Upper lobe of right lung (tissue), 1 donor: ENCODE data around the gene FAM76A. TPM values are rescaled to one million over a fixed set of nuclear protein-coding genes. Genes with fewer than 3 reads are reported as not detected.

ENCODE experiments used
- ATAC-seq: fragments of 200-7000 bp; cut with Tn5 transposase; one replicate; pipeline ENCODE4 v1.9.1; 2020; ENCODE audit warnings: mild to moderate bottlenecking, moderate library complexity
- DNase-seq: peaks from one replicate; pipeline ENCODE4 v3.0.0-alpha.2; 2020
- H3K27ac ChIP-seq: fragments of 200-600 bp; one replicate; pipeline ENCODE4 v1.8.0; 2022
- H3K27me3 ChIP-seq: fragments of 200-600 bp; one replicate; pipeline ENCODE4 v1.8.0; 2022; ENCODE audit warnings: mild to moderate bottlenecking
- H3K36me3 ChIP-seq: fragments of 200-600 bp; one replicate; pipeline ENCODE4 v1.8.0; 2022
- H3K4me1 ChIP-seq: fragments of 200-600 bp; one replicate; pipeline ENCODE4 v1.8.0; 2022
- H3K4me3 ChIP-seq: fragments of 200-600 bp; one replicate; pipeline ENCODE4 v1.8.0; 2022; ENCODE audit warnings: mild to moderate bottlenecking
- H3K9me3 ChIP-seq: fragments of 200-600 bp; one replicate; pipeline ENCODE4 v1.8.0; 2022
- intact Hi-C: fragments of 100-400 bp; cut with DNase I; formaldehyde crosslinking; loops from one replicate; pipeline ENCODE4 v1.11.0; 2022
- total RNA-seq: library from RNA; stranded (reverse); fragmentation: NEBNext Ultra II Directional; extraction: Animal tissue kit (Norgen Biotek cat#: 25700); gene quantifications from one replicate; pipeline ENCODE4 v1.2.1, GENCODE V29; 2021
- TF ChIP-seq, protein P1 (sequence below): fragments of 200-600 bp; IDR thresholded peaks from one replicate; pipeline ENCODE4 v1.8.0; 2022; ENCODE audit warnings: antibody characterized with exemption
- donor health status: DM: no; HTN: yes; CAD: no; lungs with severe emphysema.

FAM76A gene
- total RNA-seq, 1 donor from 2014 or later = 23.3 TPM

DNA sequence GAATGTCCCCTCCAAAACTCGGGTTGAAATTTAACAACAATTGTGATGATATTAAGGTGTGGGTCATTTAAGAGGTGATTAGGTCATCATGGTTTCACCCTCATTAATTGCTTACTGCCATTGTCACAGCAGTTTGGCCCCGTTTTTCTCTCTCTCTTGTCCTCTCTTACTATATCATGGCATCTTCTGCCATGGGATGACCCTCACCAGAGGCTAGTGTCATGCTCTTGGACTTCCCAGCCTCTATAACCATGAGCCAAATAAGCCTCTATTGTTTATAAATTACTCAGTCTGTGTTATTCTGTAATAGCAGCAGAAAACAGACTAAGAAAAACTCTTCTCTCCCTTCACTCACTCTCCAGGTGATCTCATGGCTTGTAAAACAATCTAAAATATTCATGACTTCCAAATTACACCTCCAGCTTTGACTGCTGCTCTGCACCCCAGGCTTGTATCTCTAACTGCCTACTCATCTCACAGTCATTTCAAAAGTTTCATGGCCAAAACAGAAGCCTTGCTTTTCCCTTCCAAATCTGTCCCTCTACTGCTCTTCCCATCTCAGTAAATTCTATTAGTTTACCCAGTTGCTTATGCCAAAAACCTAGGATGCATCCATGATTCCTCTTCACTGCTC, 9.4 kb upstream of the FAM76A start:
- Histone ChIP-seq H3K9me3 (no peaks in the 10 kb centered on the region), H3K36me3 (no peaks in the 10 kb centered on the region), H3K27ac (no peak overlapping the region), H3K4me1 (no peaks in the 10 kb centered on the region), H3K27me3 (no peaks in the 10 kb centered on the region), H3K4me3 (no peak overlapping the region)
- TF ChIP-seq, protein P1, sequence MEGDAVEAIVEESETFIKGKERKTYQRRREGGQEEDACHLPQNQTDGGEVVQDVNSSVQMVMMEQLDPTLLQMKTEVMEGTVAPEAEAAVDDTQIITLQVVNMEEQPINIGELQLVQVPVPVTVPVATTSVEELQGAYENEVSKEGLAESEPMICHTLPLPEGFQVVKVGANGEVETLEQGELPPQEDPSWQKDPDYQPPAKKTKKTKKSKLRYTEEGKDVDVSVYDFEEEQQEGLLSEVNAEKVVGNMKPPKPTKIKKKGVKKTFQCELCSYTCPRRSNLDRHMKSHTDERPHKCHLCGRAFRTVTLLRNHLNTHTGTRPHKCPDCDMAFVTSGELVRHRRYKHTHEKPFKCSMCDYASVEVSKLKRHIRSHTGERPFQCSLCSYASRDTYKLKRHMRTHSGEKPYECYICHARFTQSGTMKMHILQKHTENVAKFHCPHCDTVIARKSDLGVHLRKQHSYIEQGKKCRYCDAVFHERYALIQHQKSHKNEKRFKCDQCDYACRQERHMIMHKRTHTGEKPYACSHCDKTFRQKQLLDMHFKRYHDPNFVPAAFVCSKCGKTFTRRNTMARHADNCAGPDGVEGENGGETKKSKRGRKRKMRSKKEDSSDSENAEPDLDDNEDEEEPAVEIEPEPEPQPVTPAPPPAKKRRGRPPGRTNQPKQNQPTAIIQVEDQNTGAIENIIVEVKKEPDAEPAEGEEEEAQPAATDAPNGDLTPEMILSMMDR = no peak
- no peak for DNase-seq
- ATAC-seq = no peak
- intact Hi-C loops = no loop called here

DNA sequence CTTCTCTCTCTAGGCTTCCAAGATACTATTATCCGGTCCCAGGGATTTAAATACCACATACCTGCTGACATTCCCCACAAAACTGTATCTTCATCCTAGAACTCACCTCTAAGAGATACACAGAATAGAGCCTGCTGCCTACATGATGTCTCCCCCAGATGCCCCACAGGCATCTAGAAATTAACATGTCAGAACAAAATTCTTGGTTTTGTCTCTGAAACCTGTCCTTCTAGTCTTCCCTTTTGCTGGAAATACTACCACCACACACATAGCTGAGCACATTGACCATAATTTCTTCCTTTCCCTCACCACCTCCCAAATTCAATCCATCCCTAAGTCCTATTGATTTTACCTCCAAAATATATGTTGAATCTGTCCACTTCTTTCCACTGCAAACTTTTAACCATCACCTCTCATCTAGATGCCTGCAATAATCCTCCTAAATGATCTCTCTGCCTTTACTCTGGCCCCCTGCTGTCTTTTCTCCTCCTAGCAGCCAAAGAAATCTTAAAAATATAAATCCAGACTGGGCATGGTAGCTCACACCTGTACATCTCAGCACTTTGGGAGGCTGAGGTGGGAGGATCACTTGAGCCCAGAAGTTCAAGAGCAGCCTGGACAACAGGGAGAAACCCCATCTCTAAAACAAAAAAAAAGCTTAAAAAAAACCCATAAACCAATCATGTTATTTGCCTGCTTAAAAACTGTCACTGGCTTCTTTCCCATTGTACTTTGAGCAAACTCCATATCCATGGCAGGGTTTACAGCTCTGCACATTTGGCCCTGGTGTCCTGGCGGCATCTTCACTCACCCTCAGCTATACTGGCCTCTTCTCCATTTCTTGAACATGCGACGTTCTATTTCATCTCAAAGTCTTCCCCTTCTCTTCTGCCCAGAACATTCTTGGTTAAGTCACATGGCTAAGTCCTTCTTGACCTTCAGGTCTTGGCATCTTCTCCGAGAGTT, 6.2 kb upstream of the FAM76A start:
- Histone ChIP-seq H3K4me3 (no peak overlapping the region), H3K4me1 (no peaks in the 10 kb centered on the region), H3K27ac (no peak overlapping the region), H3K27me3 (no peaks in the 10 kb centered on the region), H3K9me3 (no peaks in the 10 kb centered on the region), H3K36me3 (no peaks in the 10 kb centered on the region)
- intact Hi-C loops = no loop called here
- ATAC-seq (no peak), DNase-seq (no peak)
- TF ChIP-seq, protein P1 = no peak

DNA sequence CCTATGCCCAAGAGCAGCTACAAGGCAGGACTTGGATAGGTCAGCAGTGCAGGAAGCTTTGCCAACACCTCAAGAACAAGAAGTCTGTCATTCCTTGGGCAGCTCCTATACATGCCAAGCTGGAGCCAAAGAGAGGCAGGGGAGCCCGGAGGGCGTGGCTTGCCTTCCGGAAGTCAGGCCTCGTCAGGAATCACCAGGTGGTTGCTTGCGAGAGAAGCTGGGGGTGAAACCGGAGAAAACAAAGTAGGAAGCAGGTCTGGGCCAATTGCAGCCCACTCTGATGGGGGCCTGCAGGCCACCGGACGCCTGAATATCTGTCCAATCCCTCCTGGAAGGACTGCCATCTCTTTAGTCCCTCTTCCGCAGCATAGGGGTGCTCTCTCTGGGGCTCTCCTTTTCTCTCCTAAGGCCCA, 794 bp upstream of the FAM76A start:
- Histone ChIP-seq H3K27ac (peak overlapping the region; percentile 91), H3K9me3 (no peaks in the 10 kb centered on the region), H3K36me3 (peaks cover 10% of the 10 kb centered on the region), H3K4me1 (peaks cover 4% of the 10 kb centered on the region), H3K4me3 (peak overlapping the region; percentile 93), H3K27me3 (no peaks in the 10 kb centered on the region)
- intact Hi-C loops = no loop called here
- TF ChIP-seq, protein P1 = no peak
- DNase-seq (peak; percentile 66), ATAC-seq (no peak)

DNA sequence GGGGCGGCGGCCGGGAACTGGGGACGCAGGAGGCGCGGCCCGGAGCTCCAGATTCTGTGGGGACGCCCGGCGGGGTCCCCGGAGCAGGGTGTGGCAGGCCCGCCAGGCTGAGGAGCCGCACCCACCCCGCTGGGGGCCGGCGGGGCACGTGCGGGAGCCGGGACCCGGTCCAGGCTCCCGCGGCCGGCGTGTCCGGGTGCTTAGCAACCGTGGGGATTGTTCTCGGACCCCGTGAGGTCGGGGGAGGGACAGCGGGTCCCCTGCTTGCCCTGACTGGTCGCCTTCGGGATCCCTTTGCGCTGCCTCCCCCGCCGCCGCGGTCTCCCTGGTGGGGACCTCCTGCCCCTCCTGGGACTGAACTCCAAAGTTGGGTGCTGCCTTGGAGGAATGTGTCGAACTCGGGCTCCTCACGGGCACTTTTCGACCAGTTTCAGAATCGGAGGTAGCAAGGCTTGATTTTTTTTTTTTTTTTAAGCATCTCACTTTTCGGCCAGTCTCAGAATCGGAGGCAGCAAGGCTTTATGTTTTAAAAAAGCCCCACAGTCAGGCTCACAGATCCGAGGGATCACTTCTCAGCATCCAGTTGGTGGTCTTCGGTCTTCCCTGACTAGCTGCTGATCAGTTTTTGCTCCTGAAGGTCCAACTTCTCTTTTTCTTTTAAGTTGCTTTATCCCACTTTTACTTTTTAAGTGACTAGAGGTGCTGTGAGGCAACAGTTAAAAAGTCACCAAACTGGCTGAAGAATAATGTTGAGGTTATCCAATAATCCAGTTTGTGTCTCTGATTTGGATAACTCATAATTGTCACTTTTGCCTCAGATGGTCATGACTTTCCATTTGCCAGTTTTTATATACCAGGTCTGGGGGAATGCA, 648 bp downstream of the FAM76A start:
- H3K9me3 ChIP-seq = no peaks in the 10 kb centered on the region
- peak; percentile 85 for DNase-seq
- intact Hi-C loops = no loop called here
- peak overlapping the region; percentile 93 for H3K4me3 ChIP-seq
- no peaks in the 10 kb centered on the region for H3K27me3 ChIP-seq
- peaks cover 4% of the 10 kb centered on the region for H3K4me1 ChIP-seq
- peaks cover 24% of the 10 kb centered on the region for H3K36me3 ChIP-seq
- H3K27ac ChIP-seq = peak overlapping the region; percentile 93
- peak; percentile 21 for ATAC-seq
- TF ChIP-seq, protein P1 = no peak

DNA sequence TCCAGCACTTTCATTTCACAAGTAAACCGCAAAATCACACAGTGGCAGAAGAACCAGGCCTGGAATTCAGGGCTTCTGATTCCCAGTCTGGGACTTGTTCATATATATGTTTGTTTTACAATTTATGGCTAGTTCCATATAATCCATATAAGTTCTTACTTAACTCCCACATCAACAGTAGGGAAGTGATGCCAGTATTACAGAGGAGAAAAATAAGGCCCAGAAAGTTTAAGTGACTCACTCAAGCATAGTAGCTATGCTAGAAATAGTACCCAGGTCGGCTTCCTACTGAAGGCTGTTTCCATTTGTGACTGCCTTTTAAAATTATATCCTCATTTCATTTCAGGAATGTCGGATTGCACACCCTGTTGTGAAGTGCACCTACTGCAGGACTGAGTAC, 1.4 kb downstream of the FAM76A start:
- ATAC-seq (no peak), DNase-seq (no peak)
- intact Hi-C loops = no loop called here
- H3K27me3 ChIP-seq = no peaks in the 10 kb centered on the region
- no peak overlapping the region for H3K27ac ChIP-seq
- H3K9me3 ChIP-seq = no peaks in the 10 kb centered on the region
- peaks cover 30% of the 10 kb centered on the region for H3K36me3 ChIP-seq
- TF ChIP-seq, protein P1 = no peak
- peaks cover 4% of the 10 kb centered on the region for H3K4me1 ChIP-seq
- H3K4me3 ChIP-seq = peak overlapping the region; percentile 93
